Left hindlimb (tissue), 1 donor: ENCODE results near the gene ZBTB18.

Source experiments
- DNase-seq: peaks from one replicate; pipeline ENCODE4 v3.0.0-alpha.2; 2018

ZBTB18 gene

GRCh38 chr1:244092293-244092963 is 41.3 kb downstream of the ZBTB18 start:
- no peak for DNase-seq

GRCh38 chr1:244092964-244093638 is 42.0 kb downstream of the ZBTB18 start:
- DNase-seq, result no peak

GRCh38 chr1:244094880-244095528 is 43.9 kb downstream of the ZBTB18 start:
- no peak for DNase-seq

GRCh38 chr1:244095529-244095911 is 44.4 kb downstream of the ZBTB18 start:
- DNase-seq, result no peak

- DNase-seq, result no peak
These were observed 45.1 kb downstream of the ZBTB18 start for GRCh38 chr1:244096066-244096610.

- DNase-seq, result no peak
These were observed 45.6 kb downstream of the ZBTB18 start for GRCh38 chr1:244096691-244097090.

- DNase-seq, result no peak
These were observed 46.7 kb downstream of the ZBTB18 start for GRCh38 chr1:244097523-244098405.

GRCh38 chr1:244099258-244099930 is 48.3 kb downstream of the ZBTB18 start:
- no peak for DNase-seq

GRCh38 chr1:244100276-244100675 is 49.2 kb downstream of the ZBTB18 start:
- DNase-seq, result no peak

- no peak for DNase-seq
These were observed 49.8 kb downstream of the ZBTB18 start for GRCh38 chr1:244100704-244101453.

- DNase-seq, result no peak
These were observed 51.0 kb downstream of the ZBTB18 start for GRCh38 chr1:244102046-244102445.

GRCh38 chr1:244102468-244102867 is 51.4 kb downstream of the ZBTB18 start:
- DNase-seq, result no peak

- no peak for DNase-seq
These were observed 53.4 kb downstream of the ZBTB18 start for GRCh38 chr1:244104309-244105060.

GRCh38 chr1:244106176-244106575 is 55.1 kb downstream of the ZBTB18 start:
- no peak for DNase-seq
